A673 (cell line): Measurements from ENCODE around the gene TRIP13.

Source experiments
- EZH2 ChIP-seq: fragments of 200-600 bp; sonication (generic); IDR thresholded peaks from 2 replicates; pipeline ENCODE4 v1.6.1; 2017; ENCODE audit warnings: borderline replicate concordance, low read depth, mild to moderate bottlenecking, mixed read lengths, antibody characterized with exemption, low read length; ENCODE audit not compliant: poor library complexity, severe bottlenecking
- TF ChIP-seq, protein P1 (sequence below): fragments of 300-800, 200-600 bp; sonication (generic); conservative IDR thresholded peaks from 2 replicates; pipeline ENCODE4 v1.5.1; 2017; ENCODE audit warnings: low read depth, mild to moderate bottlenecking, antibody characterized with exemption, low read length, moderate library complexity, mixed read lengths

GRCh38 chr5:908172-908571, 15.5 kb downstream of the TRIP13 start:
- TF ChIP-seq, protein P1, sequence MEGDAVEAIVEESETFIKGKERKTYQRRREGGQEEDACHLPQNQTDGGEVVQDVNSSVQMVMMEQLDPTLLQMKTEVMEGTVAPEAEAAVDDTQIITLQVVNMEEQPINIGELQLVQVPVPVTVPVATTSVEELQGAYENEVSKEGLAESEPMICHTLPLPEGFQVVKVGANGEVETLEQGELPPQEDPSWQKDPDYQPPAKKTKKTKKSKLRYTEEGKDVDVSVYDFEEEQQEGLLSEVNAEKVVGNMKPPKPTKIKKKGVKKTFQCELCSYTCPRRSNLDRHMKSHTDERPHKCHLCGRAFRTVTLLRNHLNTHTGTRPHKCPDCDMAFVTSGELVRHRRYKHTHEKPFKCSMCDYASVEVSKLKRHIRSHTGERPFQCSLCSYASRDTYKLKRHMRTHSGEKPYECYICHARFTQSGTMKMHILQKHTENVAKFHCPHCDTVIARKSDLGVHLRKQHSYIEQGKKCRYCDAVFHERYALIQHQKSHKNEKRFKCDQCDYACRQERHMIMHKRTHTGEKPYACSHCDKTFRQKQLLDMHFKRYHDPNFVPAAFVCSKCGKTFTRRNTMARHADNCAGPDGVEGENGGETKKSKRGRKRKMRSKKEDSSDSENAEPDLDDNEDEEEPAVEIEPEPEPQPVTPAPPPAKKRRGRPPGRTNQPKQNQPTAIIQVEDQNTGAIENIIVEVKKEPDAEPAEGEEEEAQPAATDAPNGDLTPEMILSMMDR, result no peak
- no peak for TF ChIP-seq EZH2
